Stimulated activated CD4-positive, alpha-beta T cell treated with anti-CD3 and anti-CD28 coated beads, TNF-alpha, amount 100 ng/mL, for 1 hour (primary cell): Measurements from ENCODE around the gene CLEC14A.

Experiments
- DNase-seq, 3 donors: peaks; one replicate each; pipeline ENCODE4 v3.0.0-alpha.2; 2020; ENCODE audit warnings: low read depth in 3 of 3, low spot score in 1 of 3

The CLEC14A gene

DNA sequence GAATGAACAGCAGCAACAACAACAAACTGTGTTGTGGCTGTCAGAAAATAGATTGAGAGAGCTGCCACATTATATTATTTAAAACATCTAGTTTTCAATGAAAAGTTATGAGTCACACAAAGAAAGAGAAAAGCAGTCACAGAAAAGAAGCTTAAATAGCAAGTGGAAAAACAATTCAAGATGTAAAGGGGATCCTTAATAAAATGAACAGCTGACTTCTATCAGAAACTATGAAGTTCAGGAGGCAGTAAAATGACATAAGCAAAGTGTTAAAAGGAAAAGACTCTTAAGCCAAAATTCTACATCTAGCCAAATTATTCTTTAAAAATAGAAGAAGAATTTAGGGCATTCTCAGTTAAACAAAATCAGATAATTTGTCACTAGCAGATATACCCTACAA is 5.6 kb downstream of the CLEC14A start:
- no peak for DNase-seq

DNA sequence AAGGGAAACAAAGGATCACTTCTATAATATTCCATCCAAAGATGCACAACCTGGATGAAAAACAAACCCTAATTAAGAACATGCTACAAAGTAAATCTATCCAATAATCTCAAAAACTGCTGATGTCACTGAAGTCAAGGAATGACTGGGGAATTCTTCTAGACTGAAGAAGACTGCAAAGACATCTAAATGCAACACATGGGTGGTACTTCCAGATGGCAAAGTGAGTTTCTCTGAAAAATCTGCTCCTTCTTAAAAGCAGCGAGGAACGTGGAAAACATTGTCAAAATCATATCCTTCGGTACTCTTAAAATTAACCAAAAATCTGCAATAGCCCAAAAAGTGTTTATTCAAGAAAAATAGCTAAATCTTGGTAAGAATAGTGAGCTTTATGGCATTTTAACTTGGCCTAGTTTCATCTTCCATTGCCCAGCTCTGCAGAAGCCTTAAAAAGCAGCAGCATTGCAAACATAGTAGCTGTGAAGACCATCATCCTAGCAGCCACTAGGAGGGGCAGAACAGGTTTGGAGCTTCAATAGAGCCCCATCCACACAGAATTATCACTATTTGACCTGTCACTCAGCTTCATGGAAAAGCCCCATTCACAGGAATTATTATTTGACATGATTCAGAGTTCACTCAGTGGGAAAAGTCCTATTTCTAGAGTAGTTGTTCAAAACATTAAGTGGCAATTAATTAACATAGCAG is 7.4 kb downstream of the CLEC14A start:
- no peak for DNase-seq

DNA sequence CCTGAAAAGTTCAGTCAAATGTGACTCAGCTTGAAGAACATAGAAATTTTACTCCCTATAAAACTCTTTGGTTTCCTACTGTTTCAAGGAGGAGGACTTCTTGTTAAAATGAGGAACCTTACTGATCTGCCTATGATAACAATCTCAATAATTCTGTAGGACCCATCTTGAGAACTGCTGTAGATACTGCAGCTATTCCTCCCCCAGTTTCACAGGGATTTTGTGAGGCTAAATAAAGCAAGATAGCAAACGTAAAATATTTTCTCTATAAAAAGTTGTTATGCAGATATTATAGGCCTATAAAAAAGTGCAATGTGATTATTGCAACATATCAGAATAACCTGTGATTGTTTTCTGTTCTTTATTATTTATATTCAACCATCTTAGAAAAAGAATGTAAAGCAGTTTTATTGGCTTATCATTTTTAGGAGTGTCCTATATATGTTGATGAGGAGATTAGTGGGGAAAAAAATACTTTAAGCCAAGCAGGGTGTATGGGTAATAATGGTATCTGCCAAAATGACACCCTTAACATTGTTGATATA is 12.1 kb downstream of the CLEC14A start:
- DNase-seq = no peak

DNA sequence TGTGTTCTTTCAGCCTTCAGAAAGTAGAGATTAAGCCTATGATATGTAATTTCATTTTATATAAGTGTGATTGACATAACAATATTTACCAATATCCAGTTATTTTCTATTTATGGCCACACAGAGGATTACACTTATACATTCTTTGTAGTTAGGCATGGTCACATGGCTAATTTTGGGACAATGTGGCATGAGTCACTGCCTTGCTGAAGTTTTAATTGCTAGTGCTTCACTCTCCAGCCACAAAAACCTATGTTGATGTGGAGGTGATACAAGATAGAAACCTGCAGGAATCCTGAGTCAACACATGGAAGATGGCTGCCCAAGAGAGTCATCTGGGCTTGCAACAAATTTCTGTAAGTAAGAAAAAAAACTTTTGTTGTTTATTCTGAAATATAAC is 17.0 kb downstream of the CLEC14A start:
- DNase-seq = no peak

DNA sequence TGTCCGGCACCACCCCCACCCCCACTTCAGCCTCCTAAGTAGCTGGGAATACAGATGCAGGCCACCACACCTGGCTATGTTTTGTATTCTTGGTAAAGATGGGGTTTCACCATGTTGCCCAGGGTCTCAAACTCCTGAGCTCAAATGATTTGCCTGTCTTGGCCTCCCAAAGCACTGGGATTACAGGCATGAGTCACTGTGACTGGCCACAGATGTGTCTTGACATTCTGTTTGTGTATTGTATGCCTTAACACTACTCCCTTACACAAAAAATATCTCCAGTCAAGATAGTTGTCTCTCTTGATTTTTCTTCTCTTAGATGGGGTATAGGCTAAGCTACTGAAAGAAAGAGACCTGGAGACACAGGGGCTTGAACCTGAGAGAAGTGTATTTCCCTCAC is 17.6 kb downstream of the CLEC14A start:
- no peak for DNase-seq

DNA sequence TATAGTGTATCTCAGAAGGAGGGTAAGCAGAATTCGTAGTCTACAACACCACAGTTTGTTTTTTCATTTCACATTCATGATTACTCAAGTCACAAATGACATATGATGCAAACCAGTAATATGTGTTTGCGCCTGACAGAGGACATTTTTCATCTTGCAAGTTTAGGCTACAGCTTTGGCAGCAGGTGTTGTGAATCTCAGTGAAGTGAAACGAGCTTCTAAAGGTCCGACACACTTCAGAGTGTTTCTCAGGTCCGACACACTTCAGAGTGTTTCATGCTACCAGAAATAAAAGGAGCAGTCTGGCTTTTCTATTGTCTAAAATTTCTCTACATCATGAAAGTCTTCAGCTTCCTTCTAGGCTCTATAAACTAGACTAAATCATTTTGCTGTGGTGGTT is 22.7 kb downstream of the CLEC14A start:
- DNase-seq = no peak

DNA sequence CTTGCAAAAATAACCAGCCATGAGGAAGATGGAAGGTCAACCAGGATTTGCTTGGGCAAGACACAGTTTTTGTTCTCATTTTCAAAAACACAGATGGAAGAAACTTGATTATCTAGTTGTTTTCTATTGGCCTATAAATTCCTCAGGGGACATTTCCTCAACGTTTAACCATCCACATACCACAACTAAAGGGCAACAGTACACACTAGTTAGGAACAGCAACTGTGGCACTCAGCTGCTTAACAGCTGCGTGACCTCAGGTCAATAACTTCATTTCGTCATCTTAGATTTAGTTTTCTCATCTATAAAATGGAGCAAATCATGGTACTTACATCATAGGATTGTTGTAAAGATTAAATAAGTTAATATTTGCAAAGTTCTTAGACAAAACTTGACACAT is 29.5 kb downstream of the CLEC14A start:
- DNase-seq = no peak

DNA sequence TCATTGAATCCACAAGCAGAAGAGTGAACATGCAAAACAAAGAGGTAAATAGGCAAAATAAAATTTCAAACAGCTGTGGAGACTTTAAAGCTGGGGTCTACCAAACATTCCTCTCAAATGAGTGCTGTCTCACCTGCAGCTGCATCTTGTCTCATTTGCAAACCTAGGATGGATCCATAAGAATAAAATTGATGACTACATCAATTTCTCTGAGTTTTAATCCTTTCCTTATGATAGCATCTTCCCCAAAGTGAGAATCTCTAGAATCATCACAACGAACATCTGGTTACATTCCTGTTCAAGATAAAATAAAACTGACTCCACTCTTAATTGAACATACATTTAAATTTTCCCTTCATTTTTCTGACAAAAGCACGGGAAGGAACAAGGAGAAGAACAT is 29.9 kb downstream of the CLEC14A start:
- DNase-seq = no peak

DNA sequence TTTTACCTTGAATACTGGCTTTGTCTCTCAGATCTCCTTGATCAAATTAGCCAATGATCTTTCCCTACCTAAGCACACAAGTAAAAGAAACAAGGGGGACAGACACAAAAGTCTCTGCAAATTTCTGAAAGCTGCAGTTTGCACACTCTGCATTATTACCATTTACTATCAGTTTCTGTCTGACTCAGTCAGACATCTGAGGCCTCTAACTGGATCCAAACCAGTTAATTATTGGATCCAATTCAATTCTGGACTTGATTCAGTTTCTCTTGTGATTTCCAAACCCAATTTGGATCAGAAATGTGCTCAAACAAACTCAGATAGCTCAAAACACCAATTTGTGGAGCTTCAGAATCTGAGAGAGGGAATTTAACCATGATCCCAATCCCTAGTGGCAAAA is 31.6 kb downstream of the CLEC14A start:
- no peak for DNase-seq

DNA sequence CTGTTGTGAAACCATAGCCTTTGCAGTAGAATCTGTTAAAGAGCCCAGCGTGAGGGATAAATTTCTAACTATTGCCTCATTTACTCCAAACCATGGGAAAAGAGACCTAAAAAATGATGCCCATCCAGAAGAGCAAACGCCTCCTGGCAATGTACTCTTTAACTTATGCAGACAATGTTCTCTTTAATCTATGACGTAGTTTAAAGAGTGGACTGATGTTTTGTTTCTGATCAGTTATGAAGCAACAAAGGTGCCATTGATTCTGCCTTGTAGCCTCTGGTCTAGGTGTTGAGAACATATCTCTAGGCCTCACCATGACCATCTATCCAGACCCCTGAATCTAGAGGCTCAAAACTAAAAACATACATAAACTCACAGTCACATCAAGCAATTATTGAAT is 34.8 kb downstream of the CLEC14A start:
- no peak for DNase-seq

DNA sequence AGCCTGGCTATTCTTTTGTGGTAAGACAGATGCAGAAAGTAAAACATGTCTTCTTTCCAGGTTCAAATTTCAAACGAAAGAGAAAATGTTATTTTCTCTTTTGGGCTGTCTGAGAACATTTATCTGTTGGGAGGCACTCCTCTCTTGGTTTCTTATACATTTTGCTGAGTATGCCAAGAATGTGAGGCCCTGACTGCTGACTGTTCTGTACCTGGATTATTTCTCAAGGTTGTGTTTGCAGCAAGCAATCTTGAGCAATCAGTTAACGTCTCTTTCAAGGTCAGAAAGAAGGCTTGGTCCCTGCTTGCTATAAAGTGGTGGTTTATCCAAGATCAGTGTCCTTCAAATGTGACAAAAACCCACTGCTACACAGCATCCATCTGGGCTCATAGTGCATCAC is 38.3 kb downstream of the CLEC14A start:
- no peak for DNase-seq

DNA sequence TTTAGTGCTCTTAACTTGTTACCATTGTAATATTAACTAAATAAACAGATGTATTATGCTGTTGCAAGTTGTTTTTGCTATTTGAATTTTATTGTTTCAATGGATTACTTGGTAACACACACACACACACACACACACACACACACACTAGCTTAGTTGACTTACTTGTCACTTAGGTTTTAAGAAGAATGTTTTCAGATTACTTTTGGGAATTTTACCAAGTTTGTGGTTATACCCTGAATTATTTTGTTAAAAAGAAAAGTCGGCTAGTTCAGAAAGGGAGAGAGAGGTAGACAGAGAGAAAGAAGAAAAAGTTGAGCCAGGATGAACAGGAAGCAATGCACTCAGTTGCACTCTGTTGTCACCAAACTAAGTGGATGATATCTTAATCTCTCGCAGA is 42.9 kb downstream of the CLEC14A start:
- no peak for DNase-seq

DNA sequence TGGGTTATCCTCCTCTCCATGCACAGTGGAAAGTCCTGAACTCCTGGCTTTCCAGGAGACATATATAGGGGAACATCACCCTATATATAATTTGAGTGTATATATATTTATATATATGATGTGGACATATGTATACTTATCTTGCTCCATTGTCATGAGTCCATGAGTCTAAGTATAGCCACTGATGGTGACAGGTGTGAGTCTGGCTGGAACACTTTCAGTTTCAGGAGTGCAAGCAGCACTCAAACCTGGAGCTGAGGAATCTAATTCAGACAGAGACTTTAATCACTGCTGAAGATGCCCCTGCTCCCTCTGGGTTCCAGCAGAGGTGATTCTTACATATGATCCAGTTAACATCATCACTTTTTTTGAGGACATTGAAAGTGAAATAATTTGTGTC is 43.8 kb downstream of the CLEC14A start:
- DNase-seq = no peak

DNA sequence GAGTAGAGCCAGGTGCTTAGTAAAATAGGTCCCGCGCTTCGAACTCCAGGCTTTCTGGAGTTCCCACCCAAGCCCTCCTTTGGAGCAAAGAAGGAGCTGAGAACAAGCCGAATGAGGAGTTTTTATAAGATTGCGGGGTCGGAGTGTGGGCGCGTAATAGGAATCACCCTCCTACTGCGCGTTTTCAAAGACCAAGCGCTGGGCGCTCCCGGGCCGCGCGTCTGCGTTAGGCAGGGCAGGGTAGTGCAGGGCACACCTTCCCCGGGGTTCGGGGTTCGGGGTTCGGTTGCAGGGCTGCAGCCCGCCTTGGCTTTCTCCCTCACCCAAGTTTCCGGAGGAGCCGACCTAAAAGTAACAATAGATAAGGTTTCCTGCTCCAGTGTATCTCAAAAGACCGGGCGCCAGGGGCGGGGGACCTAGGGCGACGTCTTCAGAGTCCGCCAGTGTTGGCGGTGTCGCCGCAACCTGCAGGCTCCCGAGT is 44.6 kb downstream of the CLEC14A start:
- no peak for DNase-seq

DNA sequence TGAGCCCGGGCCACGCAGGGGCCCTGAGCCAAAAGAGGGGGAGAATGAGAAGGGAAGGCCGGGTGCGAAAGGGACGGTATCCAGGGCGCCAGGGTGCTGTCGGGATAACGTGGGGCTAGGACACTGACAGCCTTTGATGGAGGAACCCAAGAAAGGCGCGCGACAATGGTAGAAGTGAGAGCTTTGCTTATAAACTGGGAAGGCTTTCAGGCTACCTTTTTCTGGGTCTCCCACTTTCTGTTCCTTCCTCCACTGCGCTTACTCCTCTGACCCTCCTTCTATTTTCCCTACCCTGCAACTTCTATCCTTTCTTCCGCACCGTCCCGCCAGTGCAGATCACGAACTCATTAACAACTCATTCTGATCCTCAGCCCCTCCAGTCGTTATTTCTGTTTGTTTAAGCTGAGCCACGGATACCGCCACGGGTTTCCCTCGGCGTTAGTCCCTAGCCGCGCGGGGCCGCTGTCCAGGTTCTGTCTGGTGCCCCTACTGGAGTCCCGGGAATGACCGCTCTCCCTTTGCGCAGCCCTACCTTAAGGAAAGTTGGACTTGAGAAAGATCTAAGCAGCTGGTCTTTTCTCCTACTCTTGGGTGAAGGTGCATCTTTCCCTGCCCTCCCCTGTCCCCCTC is 45.2 kb downstream of the CLEC14A start:
- DNase-seq = no peak

DNA sequence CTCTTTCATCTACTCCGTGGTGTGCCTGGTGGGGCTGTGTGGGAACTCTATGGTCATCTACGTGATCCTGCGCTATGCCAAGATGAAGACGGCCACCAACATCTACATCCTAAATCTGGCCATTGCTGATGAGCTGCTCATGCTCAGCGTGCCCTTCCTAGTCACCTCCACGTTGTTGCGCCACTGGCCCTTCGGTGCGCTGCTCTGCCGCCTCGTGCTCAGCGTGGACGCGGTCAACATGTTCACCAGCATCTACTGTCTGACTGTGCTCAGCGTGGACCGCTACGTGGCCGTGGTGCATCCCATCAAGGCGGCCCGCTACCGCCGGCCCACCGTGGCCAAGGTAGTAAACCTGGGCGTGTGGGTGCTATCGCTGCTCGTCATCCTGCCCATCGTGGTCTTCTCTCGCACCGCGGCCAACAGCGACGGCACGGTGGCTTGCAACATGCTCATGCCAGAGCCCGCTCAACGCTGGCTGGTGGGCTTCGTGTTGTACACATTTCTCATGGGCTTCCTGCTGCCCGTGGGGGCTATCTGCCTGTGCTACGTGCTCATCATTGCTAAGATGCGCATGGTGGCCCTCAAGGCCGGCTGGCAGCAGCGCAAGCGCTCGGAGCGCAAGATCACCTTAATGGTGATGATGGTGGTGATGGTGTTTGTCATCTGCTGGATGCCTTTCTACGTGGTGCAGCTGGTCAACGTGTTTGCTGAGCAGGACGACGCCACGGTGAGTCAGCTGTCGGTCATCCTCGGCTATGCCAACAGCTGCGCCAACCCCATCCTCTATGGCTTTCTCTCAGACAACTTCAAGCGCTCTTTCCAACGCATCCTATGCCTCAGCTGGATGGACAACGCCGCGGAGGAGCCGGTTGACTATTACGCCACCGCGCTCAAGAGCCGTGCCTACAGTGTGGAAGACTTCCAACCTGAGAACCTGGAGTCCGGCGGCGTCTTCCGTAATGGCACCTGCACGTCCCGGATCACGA is 46.0 kb downstream of the CLEC14A start:
- DNase-seq = no peak

DNA sequence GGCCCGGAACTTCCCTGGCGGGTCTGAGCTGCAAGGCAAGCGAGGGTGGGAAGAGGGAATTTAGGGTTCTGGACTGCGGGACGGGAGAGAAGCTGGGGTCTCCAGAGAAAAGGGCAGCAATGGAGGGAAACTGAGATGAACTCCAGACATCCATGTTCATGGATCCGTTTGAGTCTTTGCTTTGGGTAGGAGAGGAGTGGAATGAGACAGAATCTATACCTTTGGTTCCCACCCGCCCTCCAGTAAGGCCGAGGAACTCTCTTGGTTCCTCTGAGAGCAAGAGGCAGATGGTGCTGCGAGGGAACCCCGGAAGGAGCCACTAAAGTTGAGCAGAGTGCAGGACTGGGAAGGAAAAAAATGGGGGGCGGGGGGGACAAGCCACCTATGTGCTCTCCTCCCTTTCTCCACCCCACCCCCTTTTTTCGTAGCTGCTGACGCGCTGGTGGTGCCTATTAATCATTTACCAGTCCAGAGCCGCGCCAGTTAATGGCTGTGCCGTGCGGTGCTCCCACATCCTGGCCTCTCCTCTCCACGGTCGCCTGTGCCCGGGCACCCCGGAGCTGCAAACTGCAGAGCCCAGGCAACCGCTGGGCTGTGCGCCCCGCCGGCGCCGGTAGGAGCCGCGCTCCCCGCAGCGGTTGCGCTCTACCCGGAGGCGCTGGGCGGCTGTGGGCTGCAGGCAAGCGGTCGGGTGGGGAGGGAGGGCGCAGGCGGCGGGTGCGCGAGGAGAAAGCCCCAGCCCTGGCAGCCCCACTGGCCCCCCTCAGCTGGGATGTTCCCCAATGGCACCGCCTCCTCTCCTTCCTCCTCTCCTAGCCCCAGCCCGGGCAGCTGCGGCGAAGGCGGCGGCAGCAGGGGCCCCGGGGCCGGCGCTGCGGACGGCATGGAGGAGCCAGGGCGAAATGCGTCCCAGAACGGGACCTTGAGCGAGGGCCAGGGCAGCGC is 47.0 kb downstream of the CLEC14A start:
- DNase-seq = no peak

DNA sequence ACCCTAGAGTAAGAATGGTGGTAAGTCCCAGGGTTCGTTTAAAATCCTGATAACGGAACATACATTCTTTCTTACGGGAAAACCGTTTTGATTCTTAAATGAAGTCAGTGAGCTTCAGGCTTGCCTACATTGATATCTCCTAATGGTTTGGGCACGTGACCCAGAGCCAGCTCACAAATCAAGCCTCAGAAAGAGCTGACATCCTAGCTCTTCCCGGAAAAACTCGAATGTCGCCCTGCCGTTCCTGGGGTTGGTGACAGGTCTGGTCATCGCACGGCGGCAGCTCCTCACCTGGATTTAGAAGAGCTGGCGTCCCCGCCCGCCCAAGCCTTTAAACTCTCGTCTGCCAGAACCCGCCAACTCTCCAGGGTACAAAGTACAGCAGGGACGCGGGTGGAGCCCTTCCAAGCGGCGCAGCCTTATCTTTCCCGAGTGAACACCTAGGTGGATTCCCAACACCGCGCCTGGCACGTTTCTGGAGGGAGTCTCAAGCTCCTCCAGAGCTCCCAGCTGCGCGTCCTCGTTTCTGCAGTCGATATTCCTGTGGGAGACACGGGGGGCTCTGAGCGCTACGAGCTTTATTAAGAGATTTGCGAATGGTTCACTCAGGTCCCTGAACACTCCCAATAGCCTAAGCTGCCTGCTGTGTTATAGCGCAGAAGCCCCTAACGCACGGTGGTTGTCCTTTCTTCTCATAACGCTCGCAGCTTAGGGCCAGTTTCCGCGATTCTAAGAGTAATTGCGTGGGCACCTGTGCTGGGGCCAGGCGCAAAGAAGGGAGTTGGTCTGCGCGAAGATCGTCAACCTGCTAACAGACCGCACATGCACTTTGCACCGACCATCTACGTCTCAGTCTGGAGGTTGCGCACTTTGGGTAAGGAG is 47.9 kb downstream of the CLEC14A start, which contains the start of gene SSTR1:
Gene SSTR1, plus strand, starts transcription at position 169 of the 882 bp plus-strand sequence. CDS start 1,486 bp downstream, outside the sequence.
- no peak for DNase-seq

DNA sequence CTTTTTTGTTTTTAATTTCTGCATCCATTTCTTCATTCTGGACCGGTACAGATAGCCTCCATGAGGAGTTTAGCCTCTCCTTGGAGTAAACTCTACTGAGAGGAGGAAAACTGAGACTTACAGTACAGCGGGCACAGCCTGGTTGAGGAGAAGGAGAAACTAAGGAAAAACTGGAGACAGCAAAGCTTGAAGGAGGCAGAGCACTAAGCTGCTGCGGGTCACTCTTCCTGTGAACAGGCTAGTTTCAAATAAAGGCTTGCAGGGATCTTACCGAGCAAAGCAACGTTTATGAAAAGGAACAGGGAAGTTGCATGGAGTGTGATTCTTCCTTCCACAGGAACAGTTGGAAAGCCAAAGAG is 48.5 kb downstream of the CLEC14A start:
- DNase-seq = no peak
